Fibroblast of lung (primary cell): ENCODE measurements around the gene LAPTM5. TPM values are rescaled to one million over a fixed set of nuclear protein-coding genes. Genes with fewer than 3 reads are reported as not detected.

ENCODE experiments used
- DNase-seq, 2 donors: peaks; one replicate each; pipeline versions ENCODE4 v3.0.0 to v3.0.0-alpha.2; 2010; ENCODE audit warnings: low read depth in 2 of 2
- H2AFZ ChIP-seq: 2 replicates; pipeline ENCODE4 v1.5.1; 2012; ENCODE audit warnings: low read length, control low read depth, inconsistent platforms
- H3K27ac ChIP-seq: 2 replicates; pipeline ENCODE4 v1.5.1; 2011; ENCODE audit warnings: low read length, control low read depth; ENCODE audit not compliant: insufficient read depth
- H3K27me3 ChIP-seq: 2 replicates; pipeline ENCODE4 v1.5.1; 2011; ENCODE audit warnings: mild to moderate bottlenecking, low read length; ENCODE audit not compliant: control insufficient read depth, insufficient read depth
- H3K36me3 ChIP-seq: 2 replicates; pipeline ENCODE4 v1.5.1; 2011; ENCODE audit warnings: low read length; ENCODE audit not compliant: control insufficient read depth, insufficient read depth
- H3K4me1 ChIP-seq: 2 replicates; pipeline ENCODE4 v1.5.1; 2011; ENCODE audit warnings: low read length; ENCODE audit not compliant: control insufficient read depth, insufficient read depth; ENCODE audit errors: extremely low read depth
- H3K4me2 ChIP-seq: 2 replicates; pipeline ENCODE4 v1.5.1; 2011; ENCODE audit warnings: low read length, control low read depth; ENCODE audit not compliant: insufficient read depth; ENCODE audit errors: extremely low read depth
- H3K4me3 ChIP-seq, 4 experiments: fragments of 200-600 bp in 1 of 4; sonication (generic) in 1 of 4; replicated peaks in 1 of 4; 2 replicates each; pipeline ENCODE4 v1.5.1; 2011 to 2016; ENCODE audit warnings: low read length in 4 of 4, low read depth in 3 of 4, mild to moderate bottlenecking in 3 of 4, control low read depth in 2 of 4, inconsistent platforms in 1 of 4, mixed read lengths in 1 of 4; ENCODE audit not compliant: insufficient read depth in 1 of 4; ENCODE audit errors: control extremely low read depth in 1 of 4
- H3K79me2 ChIP-seq: 2 replicates; pipeline ENCODE4 v1.5.1; 2012; ENCODE audit warnings: mild to moderate bottlenecking, low read length, inconsistent platforms; ENCODE audit not compliant: control insufficient read depth, insufficient read depth
- H3K9ac ChIP-seq: 2 replicates; pipeline ENCODE4 v1.5.1; 2011; ENCODE audit warnings: mild to moderate bottlenecking, low read length, control low read depth; ENCODE audit not compliant: insufficient read depth
- H3K9me3 ChIP-seq: 2 replicates; pipeline ENCODE4 v1.5.1; 2012; ENCODE audit warnings: low read depth, low read length; ENCODE audit not compliant: control insufficient read depth, insufficient read depth
- H4K20me1 ChIP-seq: 2 replicates; pipeline ENCODE4 v1.5.1; 2011; ENCODE audit warnings: low read length; ENCODE audit not compliant: control insufficient read depth, insufficient read depth; ENCODE audit errors: extremely low read depth
- CTCF ChIP-seq, 2 donors: IDR thresholded peaks in 1 of 2; conservative IDR thresholded peaks in 1 of 2; 1 replicate in 1 of 2; 2 replicates in 1 of 2; pipeline ENCODE4 v1.5.1; 2011 to 2012; ENCODE audit warnings: low read length in 2 of 2, control low read depth in 1 of 2, inconsistent platforms in 1 of 2, low read depth in 1 of 2, mild to moderate bottlenecking in 1 of 2
- EZH2 ChIP-seq: IDR thresholded peaks from 2 replicates; pipeline ENCODE4 v1.5.1; 2012; ENCODE audit warnings: low read length, control low read depth, mild to moderate bottlenecking; ENCODE audit errors: missing control alignments
- polyA plus RNA-seq, 2 donors: library from polyadenylated mRNA; depleted of rRNA in 1 of 2; stranded (reverse) in 1 of 2; unstranded in 1 of 2; fragments of >200 nt; gene quantifications; 2 replicates each; pipeline ENCODE4 v1.2.1, GENCODE V29; 2011 to 2012; ENCODE audit warnings: missing spikeins in 1 of 2
- total RNA-seq: library from RNA; depleted of rRNA; stranded (reverse); fragments of >200 nt; gene quantifications from 2 replicates; pipeline ENCODE4 v1.2.1, GENCODE V29; 2014

Gene LAPTM5
- total and polyA plus RNA-seq, 2 donors (not counting 1 experiment from before 2014, with no cell fraction given): under 0.01 to 0.32 TPM

GRCh38 chr1:30781906-30782305, 24.3 kb upstream of the LAPTM5 start:
- Histone ChIP-seq H3K4me1 (no peaks in the 10 kb centered on the region), H3K36me3 (no peaks in the 10 kb centered on the region), H3K9ac (no peak overlapping the region), H2AFZ (no peak overlapping the region), H3K4me2 (no peak overlapping the region), H4K20me1 (no peaks in the 10 kb centered on the region), H3K79me2 (no peaks in the 10 kb centered on the region), H3K4me3 (no peak overlapping the region), H3K27me3 (peaks cover 5% of the 10 kb centered on the region), H3K27ac (no peak overlapping the region), H3K9me3 (no peaks in the 10 kb centered on the region)
- no peak for DNase-seq
- no peak for TF ChIP-seq CTCF (conservative IDR thresholded peaks at IDR 0.05 in 1 of 2, IDR thresholded peaks at IDR 0.05 in 1 of 2; ENCODE audit: low read depth in 1 of 2, low read length in 2 of 2)
- TF ChIP-seq EZH2: no peak

- H3K9me3 ChIP-seq: no peaks in the 10 kb centered on the region
- H3K27me3 ChIP-seq: peaks cover 5% of the 10 kb centered on the region
- no peaks in the 10 kb centered on the region for H3K36me3 ChIP-seq
- no peak overlapping the region for H3K4me3 ChIP-seq
- H3K9ac ChIP-seq: no peak overlapping the region
- no peaks in the 10 kb centered on the region for H3K4me1 ChIP-seq
- no peaks in the 10 kb centered on the region for H3K79me2 ChIP-seq
- no peak overlapping the region for H3K27ac ChIP-seq
- no peak overlapping the region for H2AFZ ChIP-seq
- no peak overlapping the region for H3K4me2 ChIP-seq
- H4K20me1 ChIP-seq: no peaks in the 10 kb centered on the region
- TF ChIP-seq EZH2: no peak
- no peak for TF ChIP-seq CTCF (conservative IDR thresholded peaks at IDR 0.05 in 1 of 2, IDR thresholded peaks at IDR 0.05 in 1 of 2; ENCODE audit: low read depth in 1 of 2, low read length in 2 of 2)
- DNase-seq: no peak
Observed at GRCh38 chr1:30780409-30780808, 22.8 kb upstream of the LAPTM5 start.

- H3K27ac ChIP-seq: no peak overlapping the region
- peak; percentile 40 to 66 for DNase-seq
Observed at GRCh38 chr1:30779294-30780071, 21.9 kb upstream of the LAPTM5 start.

More at GRCh38 chr1:30779294-30780071, 21.9 kb upstream of the LAPTM5 start:
- H3K4me2 ChIP-seq: no peak overlapping the region
- no peaks in the 10 kb centered on the region for H4K20me1 ChIP-seq
- TF ChIP-seq CTCF (conservative IDR thresholded peaks at IDR 0.05 in 1 of 2, IDR thresholded peaks at IDR 0.05 in 1 of 2; ENCODE audit: low read depth in 1 of 2, low read length in 2 of 2): peak; percentile 83 to 91
- TF ChIP-seq EZH2: no peak
- no peaks in the 10 kb centered on the region for H3K36me3 ChIP-seq
- H3K79me2 ChIP-seq: no peaks in the 10 kb centered on the region
- no peak overlapping the region for H2AFZ ChIP-seq
- no peak overlapping the region for H3K9ac ChIP-seq
- no peaks in the 10 kb centered on the region for H3K4me1 ChIP-seq
- H3K4me3 ChIP-seq: no peak overlapping the region
- H3K27me3 ChIP-seq: peaks cover 5% of the 10 kb centered on the region
- H3K9me3 ChIP-seq: no peaks in the 10 kb centered on the region
